Omental fat pad (tissue), 4 donors: ENCODE results near the gene CCDC171. TPM values are rescaled to one million over a fixed set of nuclear protein-coding genes. Genes with fewer than 3 reads are reported as not detected.
A peak's percentile ranks its signal among the peaks of the same experiment; 100 is the strongest.

ENCODE experiments used
- ATAC-seq: fragments of 150-250 bp; one replicate; pipeline ENCODE4 v1.9.1; 2016; ENCODE audit warnings: mild to moderate bottlenecking, moderate library complexity; ENCODE audit not compliant: low FRiP score
- DNase-seq: peaks from one replicate; pipeline ENCODE4 v3.0.0-alpha.2; 2019; ENCODE audit warnings: low spot score
- total RNA-seq, 4 donors: library from RNA; depleted of rRNA; stranded (reverse); fragments of >200 nt; gene quantifications; one replicate each; pipeline ENCODE4 v1.1.0, GENCODE V29; 2016
- TF ChIP-seq, protein P1 (sequence below), 3 donors: fragments of 450-650 bp; IDR thresholded peaks; one replicate each; pipeline ENCODE4 v1.5.1; 2016 to 2017; ENCODE audit warnings: antibody characterized with exemption in 3 of 3, mild to moderate bottlenecking in 3 of 3, moderate library complexity in 2 of 3

Gene CCDC171
- total RNA-seq, result 1 to 10 TPM; 1.1 to 5.0 (median 2.1) TPM

- TF ChIP-seq, protein P1, sequence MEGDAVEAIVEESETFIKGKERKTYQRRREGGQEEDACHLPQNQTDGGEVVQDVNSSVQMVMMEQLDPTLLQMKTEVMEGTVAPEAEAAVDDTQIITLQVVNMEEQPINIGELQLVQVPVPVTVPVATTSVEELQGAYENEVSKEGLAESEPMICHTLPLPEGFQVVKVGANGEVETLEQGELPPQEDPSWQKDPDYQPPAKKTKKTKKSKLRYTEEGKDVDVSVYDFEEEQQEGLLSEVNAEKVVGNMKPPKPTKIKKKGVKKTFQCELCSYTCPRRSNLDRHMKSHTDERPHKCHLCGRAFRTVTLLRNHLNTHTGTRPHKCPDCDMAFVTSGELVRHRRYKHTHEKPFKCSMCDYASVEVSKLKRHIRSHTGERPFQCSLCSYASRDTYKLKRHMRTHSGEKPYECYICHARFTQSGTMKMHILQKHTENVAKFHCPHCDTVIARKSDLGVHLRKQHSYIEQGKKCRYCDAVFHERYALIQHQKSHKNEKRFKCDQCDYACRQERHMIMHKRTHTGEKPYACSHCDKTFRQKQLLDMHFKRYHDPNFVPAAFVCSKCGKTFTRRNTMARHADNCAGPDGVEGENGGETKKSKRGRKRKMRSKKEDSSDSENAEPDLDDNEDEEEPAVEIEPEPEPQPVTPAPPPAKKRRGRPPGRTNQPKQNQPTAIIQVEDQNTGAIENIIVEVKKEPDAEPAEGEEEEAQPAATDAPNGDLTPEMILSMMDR (IDR thresholded peaks at IDR 0.05), result no peak
- DNase-seq, result peak; percentile 64
- ATAC-seq, result peak; percentile 99
Observed at GRCh38 chr9:15552636-15553527, at the start of gene CCDC171. Gene CCDC171 (plus strand): TSS chr9:15553043. CDS start chr9:15564089, 11,046 bp downstream.

GRCh38 chr9:15505921-15506320, 46.9 kb upstream of the CCDC171 start:
- DNase-seq (no peak), ATAC-seq (no peak)
- TF ChIP-seq, protein P1 (IDR thresholded peaks at IDR 0.05), result no peak

DNA sequence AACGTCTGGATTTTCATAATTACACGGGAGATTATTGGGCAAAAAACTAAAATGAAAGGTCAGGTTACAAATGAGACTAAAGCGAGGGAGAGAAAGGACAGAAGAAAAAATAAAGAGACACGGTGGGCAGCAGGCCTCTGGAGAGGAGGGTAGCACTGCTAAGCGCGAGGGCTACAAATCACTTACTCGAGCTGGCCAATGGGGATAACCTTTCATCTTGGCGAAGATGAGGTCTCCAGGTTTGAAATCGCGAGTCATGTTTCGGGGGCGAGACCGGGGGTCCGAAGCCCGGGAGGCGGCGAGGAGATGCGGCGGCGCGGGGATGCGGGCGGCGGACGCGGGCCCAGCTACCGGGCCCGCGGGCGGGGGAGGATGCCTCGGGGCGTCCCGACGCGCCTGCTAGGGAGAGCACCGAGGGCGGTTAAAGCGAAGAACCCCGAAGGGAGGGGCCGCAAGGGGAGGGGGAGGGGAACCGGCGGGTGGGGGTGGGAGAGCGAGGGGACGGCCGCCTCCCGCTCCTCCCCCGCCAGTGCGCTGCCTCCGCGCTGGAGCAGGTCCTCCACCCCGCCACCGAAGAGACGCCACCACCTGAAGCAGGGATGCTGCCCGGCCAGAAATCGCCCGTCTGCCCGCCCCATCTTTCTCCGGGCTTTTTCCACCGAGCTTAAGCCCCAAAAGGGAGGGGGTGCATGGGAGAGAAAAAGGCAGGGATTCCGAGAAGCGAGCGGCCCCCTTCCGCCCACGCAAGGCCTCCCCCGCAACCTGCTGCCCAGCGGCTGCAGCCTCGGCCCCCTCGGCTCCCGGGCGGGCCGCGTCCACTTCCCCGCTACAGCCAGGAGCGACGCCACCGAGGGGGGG, 42.7 kb upstream of the CCDC171 start:
- TF ChIP-seq, protein P1 (IDR thresholded peaks at IDR 0.05), result no peak
- ATAC-seq (peak; percentile 80), DNase-seq (no peak)

GRCh38 chr9:15510789-15511575, 41.9 kb upstream of the CCDC171 start, which contains the start of gene PSIP1:
Gene PSIP1 (minus strand): TSS chr9:15510970. CDS start chr9:15510188, 782 bp downstream.
- TF ChIP-seq, protein P1 (IDR thresholded peaks at IDR 0.05), result no peak
- DNase-seq, result peak; percentile 31
- peak; percentile 84 for ATAC-seq

- TF ChIP-seq, protein P1 (IDR thresholded peaks at IDR 0.05), result no peak
- ATAC-seq, result no peak
- no peak for DNase-seq
Observed at GRCh38 chr9:15512204-15512603, 40.6 kb upstream of the CCDC171 start.

- TF ChIP-seq, protein P1 (IDR thresholded peaks at IDR 0.05), result no peak
- no peak for DNase-seq
- no peak for ATAC-seq
Observed at GRCh38 chr9:15512889-15513288, 40.0 kb upstream of the CCDC171 start.
